ENCODE data around the gene VARS2. TPM values are rescaled to one million over a fixed set of nuclear protein-coding genes. Genes with fewer than 3 reads are reported as not detected.

The VARS2 gene
- total and polyA plus RNA-seq, 9 of the 15 experiments (the other 6 are each of a cell fraction or from before 2014, with no cell fraction given), result 1.6 to 53.6 (median 29.9) TPM

DNA sequence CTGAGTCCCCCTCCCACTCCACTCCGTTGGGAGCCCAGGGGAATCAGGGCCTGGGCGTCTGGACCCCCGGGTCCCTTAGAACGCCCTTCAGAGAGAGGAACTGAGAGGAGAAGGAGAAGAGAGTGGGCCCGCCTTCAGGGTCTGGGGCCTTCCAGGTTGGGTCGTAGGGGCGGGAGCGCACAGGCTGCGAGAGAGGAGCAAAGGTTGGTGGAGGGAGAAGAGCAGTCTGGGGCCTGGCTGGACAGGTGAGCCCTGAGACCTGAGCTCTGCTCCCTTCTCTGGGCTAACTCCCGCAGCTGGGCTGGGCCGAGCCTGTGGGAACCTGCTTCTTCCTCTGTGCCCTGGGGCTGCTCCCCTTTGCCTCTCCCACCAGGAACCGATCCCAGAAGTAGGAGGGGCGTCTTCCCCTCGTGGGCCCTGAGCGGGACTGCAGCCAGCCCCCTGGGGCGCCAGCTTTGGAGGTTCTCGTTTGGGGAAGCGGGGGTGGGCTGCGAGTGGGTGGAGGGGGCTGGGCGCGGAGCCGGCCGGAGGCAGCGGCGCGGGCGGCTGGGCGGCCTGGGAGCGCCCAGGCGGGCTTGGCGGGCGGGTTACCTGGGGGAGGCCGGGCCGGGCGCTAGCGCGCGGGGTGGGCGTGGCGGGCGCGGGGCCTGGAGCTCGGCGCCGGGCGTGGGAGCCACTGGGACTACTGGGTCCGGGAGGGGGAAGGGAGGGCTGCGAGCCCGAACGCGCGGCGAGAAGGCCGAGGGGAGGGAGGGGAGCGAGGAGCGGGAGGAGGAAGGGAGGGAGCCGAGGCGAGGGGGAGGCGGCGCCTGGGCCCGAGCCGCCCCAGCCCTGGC is 30.1 kb upstream of the VARS2 start, which contains the start of gene DDR1 (continued):
- TF ChIP-seq TAF1 (IDR thresholded peaks at IDR 0.05; ENCODE audit: control insufficient read depth, extremely low read depth, insufficient read depth, low read length, severe bottlenecking) (peak; percentile 36), ZFX (CRISPR knock-in tag; IDR thresholded peaks at IDR 0.05) (peak; percentile 29), ZNF696 (CRISPR knock-in tag; conservative IDR thresholded peaks at IDR 0.05) (no peak), E2F3 (CRISPR knock-in tag; IDR thresholded peaks at IDR 0.05) (no peak), ZNF384 (IDR thresholded peaks at IDR 0.05; ENCODE audit: low read depth, low read length) (no peak), SIN3A (IDR thresholded peaks at IDR 0.05; ENCODE audit: borderline replicate concordance in 2 of 2, control insufficient read depth in 1 of 2, low read depth in 2 of 2, low read length in 2 of 2) (peak in 1 of 2 experiments; percentile 85; a peak in 1 of 4 replicates), ATF2 (CRISPR knock-in tag; IDR thresholded peaks at IDR 0.05) (no peak), ZNF121 (CRISPR knock-in tag; conservative IDR thresholded peaks at IDR 0.05) (no peak), ZNF263 (CRISPR knock-in tag; IDR thresholded peaks at IDR 0.05; ENCODE audit: borderline replicate concordance) (peak; percentile 23; the same call in 1 of the 2 replicates), ZNF639 (CRISPR knock-in tag; conservative IDR thresholded peaks at IDR 0.05 in 1 of 2, IDR thresholded peaks at IDR 0.05 in 1 of 2) (peak in 1 of 2 experiments; percentile 39; a peak in 1 of 4 replicates), NCOA4 (IDR thresholded peaks at IDR 0.05; ENCODE audit: partially characterized antibody) (no peak), RNF219 (CRISPR knock-in tag; IDR thresholded peaks at IDR 0.05) (no peak)
- TF ChIP-seq, protein P1, sequence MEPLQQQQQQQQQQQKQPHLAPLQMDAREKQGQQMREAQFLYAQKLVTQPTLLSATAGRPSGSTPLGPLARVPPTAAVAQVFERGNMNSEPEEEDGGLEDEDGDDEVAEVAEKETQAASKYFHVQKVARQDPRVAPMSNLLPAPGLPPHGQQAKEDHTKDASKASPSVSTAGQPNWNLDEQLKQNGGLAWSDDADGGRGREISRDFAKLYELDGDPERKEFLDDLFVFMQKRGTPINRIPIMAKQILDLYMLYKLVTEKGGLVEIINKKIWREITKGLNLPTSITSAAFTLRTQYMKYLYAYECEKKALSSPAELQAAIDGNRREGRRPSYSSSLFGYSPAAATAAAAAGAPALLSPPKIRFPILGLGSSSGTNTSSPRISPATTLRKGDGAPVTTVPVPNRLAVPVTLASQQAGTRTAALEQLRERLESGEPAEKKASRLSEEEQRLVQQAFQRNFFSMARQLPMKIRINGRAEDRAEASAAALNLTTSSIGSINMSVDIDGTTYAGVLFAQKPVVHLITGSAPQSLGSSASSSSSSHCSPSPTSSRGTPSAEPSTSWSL (CRISPR knock-in tag; IDR thresholded peaks at IDR 0.05; ENCODE audit: borderline replicate concordance), result no peak
- TF ChIP-seq, protein P2, sequence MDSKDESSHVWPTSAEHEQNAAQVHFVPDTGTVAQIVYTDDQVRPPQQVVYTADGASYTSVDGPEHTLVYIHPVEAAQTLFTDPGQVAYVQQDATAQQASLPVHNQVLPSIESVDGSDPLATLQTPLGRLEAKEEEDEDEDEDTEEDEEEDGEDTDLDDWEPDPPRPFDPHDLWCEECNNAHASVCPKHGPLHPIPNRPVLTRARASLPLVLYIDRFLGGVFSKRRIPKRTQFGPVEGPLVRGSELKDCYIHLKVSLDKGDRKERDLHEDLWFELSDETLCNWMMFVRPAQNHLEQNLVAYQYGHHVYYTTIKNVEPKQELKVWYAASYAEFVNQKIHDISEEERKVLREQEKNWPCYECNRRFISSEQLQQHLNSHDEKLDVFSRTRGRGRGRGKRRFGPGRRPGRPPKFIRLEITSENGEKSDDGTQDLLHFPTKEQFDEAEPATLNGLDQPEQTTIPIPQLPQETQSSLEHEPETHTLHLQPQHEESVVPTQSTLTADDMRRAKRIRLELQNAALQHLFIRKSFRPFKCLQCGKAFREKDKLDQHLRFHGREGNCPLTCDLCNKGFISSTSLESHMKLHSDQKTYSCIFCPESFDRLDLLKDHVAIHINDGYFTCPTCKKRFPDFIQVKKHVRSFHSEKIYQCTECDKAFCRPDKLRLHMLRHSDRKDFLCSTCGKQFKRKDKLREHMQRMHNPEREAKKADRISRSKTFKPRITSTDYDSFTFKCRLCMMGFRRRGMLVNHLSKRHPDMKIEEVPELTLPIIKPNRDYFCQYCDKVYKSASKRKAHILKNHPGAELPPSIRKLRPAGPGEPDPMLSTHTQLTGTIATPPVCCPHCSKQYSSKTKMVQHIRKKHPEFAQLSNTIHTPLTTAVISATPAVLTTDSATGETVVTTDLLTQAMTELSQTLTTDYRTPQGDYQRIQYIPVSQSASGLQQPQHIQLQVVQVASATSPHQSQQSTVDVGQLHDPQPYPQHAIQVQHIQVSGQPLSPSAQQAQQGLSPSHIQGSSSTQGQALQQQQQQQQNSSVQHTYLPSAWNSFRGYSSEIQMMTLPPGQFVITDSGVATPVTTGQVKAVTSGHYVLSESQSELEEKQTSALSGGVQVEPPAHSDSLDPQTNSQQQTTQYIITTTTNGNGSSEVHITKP (IDR thresholded peaks at IDR 0.05; ENCODE audit: partially characterized antibody), result peak; percentile 52

Measured in K562 (cell line).